GM23248 (cell line): ENCODE measurements around the gene CCDC157. TPM values are rescaled to one million over a fixed set of nuclear protein-coding genes. Genes with fewer than 3 reads are reported as not detected.

Experiments used
- DNase-seq: peaks from one replicate; pipeline ENCODE4 v3.0.0-alpha.2; 2015
- H2AFZ ChIP-seq: fragments of 200-600 bp; sonication (generic); 2 replicates; pipeline ENCODE4 v1.6.1; 2016; ENCODE audit warnings: antibody characterized with exemption
- H3F3A ChIP-seq: fragments of 200-600 bp; sonication (generic); 2 replicates; pipeline ENCODE4 v1.6.1; 2016; ENCODE audit warnings: mild to moderate bottlenecking, antibody characterized with exemption, mixed run types; ENCODE audit not compliant: insufficient read depth
- H3K27ac ChIP-seq: fragments of 200-600 bp; sonication (generic); 2 replicates; pipeline ENCODE4 v1.5.1; 2016; ENCODE audit warnings: mild to moderate bottlenecking
- H3K27me3 ChIP-seq: fragments of 200-600 bp; sonication (generic); replicated peaks from 2 replicates; pipeline ENCODE4 v1.6.1; 2016; ENCODE audit warnings: mild to moderate bottlenecking; ENCODE audit not compliant: insufficient read depth
- H3K36me3 ChIP-seq: fragments of 200-600 bp; sonication (generic); 2 replicates; pipeline ENCODE4 v1.6.1; 2016; ENCODE audit warnings: low read depth, mild to moderate bottlenecking
- H3K4me1 ChIP-seq: fragments of 200-600 bp; sonication (generic); 2 replicates; pipeline ENCODE4 v1.6.1; 2016; ENCODE audit warnings: mild to moderate bottlenecking; ENCODE audit not compliant: insufficient read depth
- H3K4me2 ChIP-seq: fragments of 200-600 bp; sonication (generic); one replicate; pipeline ENCODE4 v1.6.1; 2016; ENCODE audit warnings: mild to moderate bottlenecking; ENCODE audit not compliant: unreplicated experiment
- H3K4me3 ChIP-seq: fragments of 200-600 bp; sonication (generic); 2 replicates; pipeline ENCODE4 v1.5.1; 2016; ENCODE audit warnings: mild to moderate bottlenecking
- H3K79me2 ChIP-seq: fragments of 200-600 bp; sonication (generic); 2 replicates; pipeline ENCODE4 v1.6.1; 2016; ENCODE audit warnings: mild to moderate bottlenecking; ENCODE audit not compliant: insufficient read depth
- H3K9ac ChIP-seq: fragments of 200-600 bp; sonication (generic); 2 replicates; pipeline ENCODE4 v1.6.1; 2016; ENCODE audit warnings: mild to moderate bottlenecking
- H3K9me2 ChIP-seq: fragments of 200-600 bp; sonication (generic); 2 replicates; pipeline ENCODE4 v1.6.1; 2016; ENCODE audit warnings: mixed run types, mild to moderate bottlenecking, moderate library complexity; ENCODE audit not compliant: insufficient read depth
- H3K9me3 ChIP-seq: fragments of 200-600 bp; sonication (generic); one replicate; pipeline ENCODE4 v1.6.1; 2017; ENCODE audit warnings: low read depth
- H4K20me1 ChIP-seq: fragments of 200-600 bp; sonication (generic); 2 replicates; pipeline ENCODE4 v1.6.0; 2016; ENCODE audit not compliant: insufficient read depth
- EZH2 ChIP-seq: fragments of 200-600 bp; sonication (generic); IDR thresholded peaks from 2 replicates; pipeline ENCODE4 v1.6.1; 2018; ENCODE audit warnings: antibody characterized with exemption, mild to moderate bottlenecking; ENCODE audit not compliant: insufficient read depth, poor library complexity, severe bottlenecking
- EZH2phosphoT487 ChIP-seq: fragments of 200-600 bp; sonication (generic); IDR thresholded peaks from 2 replicates; pipeline ENCODE4 v1.6.1; 2018; ENCODE audit warnings: antibody characterized with exemption, moderate library complexity, mild to moderate bottlenecking, low read depth; ENCODE audit not compliant: insufficient read depth
- WGBS, 2 experiments: methylation state at CpG; one replicate each; pipeline ENCODE4 v1.1.6; 2015 to 2017; ENCODE audit warnings: low lambda C conversion rate in 2 of 2, low coverage in 1 of 2; ENCODE audit errors: missing lambda C conversion rate in 2 of 2; 5-methylcytosine and 5-hydroxymethylcytosine counted together
- in situ Hi-C: fragments of 300-500 bp; cut with MboI; formaldehyde crosslinking; loops from 2 replicates; pipeline ENCODE4 v1.15.0; 2020
- polyA plus RNA-seq: library from polyadenylated mRNA; unstranded; fragments of >200 nt; fragmentation: Nextera tagmentation; extraction: Ambion mirVana; gene quantifications from 2 replicates; pipeline ENCODE4 v1.2.1, GENCODE V29; 2016
- total RNA-seq: library from RNA; depleted of rRNA; stranded (reverse); fragments of >200 nt; shearing (Covaris generic); gene quantifications from 2 replicates; pipeline ENCODE4 v1.2.3, GENCODE V29; 2014

The CCDC157 gene
- total and polyA plus RNA-seq, 2 experiments from 2014 or later, result 2.7 to 5.0 TPM

DNA sequence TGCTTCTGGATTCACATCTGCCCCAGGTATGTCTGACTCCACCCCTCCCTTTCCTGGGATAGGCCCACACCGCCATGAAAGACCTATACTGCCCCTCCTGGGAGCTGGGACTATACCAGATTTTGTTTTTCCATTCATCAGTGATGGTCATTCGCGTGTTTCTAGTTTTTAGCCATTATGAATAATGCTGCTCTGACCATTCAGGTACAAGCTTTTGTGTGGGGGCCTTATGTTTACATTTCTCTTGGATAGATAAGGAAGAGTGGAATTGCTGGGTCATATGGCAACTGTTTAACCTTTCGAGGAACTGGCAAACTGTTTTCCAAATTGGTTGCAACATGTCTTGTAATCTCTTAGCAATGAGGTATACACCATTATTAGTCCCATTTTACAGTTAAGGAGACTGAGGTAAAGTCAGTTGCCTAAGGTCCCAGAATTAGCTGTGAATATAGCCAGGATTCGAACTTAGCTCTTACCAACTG lies 28.9 kb upstream of the CCDC157 start:
- Histone ChIP-seq H3K9ac (no peak overlapping the region), H3K27ac (no peak overlapping the region), H3K4me3 (no peak overlapping the region), H4K20me1 (no peaks in the 10 kb centered on the region), H3K27me3 (no peaks in the 10 kb centered on the region), H2AFZ (no peak overlapping the region), H3K9me2 (no peaks in the 10 kb centered on the region), H3K9me3 (no peaks in the 10 kb centered on the region), H3K79me2 (peaks cover 25% of the 10 kb centered on the region), H3K4me1 (peaks cover 18% of the 10 kb centered on the region), H3K4me2 (no peak overlapping the region), H3K36me3 (no peaks in the 10 kb centered on the region), H3F3A (peaks cover 39% of the 10 kb centered on the region)
- in situ Hi-C loops, result no loop called here
- whole genome bisulfite sequencing, 2 experiments, result 88 to 91% methylated on average over 5 of the region's 5 CpGs
- peak; percentile 25 for DNase-seq
- TF ChIP-seq EZH2phosphoT487 (no peak), EZH2 (no peak)

DNA sequence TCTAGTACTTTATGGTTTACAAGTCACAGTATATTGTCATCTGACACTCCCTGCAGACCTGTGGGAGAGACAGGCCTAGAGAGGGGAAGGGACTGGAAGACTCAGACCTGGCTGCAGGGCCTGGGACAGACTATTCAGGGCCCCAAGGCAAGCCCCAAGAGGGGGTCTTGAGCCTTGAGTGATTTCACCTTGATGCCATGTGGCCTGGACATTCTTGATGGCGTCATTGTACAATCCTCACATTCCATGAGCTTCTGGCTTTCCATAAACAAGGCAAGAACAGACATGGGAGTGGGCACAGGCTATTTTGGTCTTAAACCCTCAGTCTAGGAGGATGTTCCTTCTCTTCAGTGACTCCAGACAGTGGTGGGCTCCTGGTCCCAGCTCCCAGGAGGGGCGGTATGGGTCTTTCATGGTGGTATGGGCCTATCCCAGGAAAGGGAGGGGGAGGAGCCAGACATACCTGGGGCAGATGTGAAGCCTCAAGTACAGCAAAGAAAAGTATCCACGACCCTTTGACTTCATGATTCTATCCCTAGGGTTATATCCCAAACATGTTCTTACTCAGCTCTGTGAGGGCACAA lies 28.2 kb upstream of the CCDC157 start:
- 100% methylated on average over 3 of the region's 3 CpGs for WGBS, 2 experiments
- H3K4me1 ChIP-seq, result peaks cover 17% of the 10 kb centered on the region
- H2AFZ ChIP-seq, result no peak overlapping the region
- H3K36me3 ChIP-seq, result peaks cover 5% of the 10 kb centered on the region; the same call in 1 of the 2 replicates
- H3K4me3 ChIP-seq, result no peak overlapping the region
- no peaks in the 10 kb centered on the region for H3K9me2 ChIP-seq
- H4K20me1 ChIP-seq, result no peaks in the 10 kb centered on the region
- H3K4me2 ChIP-seq, result no peak overlapping the region
- TF ChIP-seq EZH2, result no peak
- no peak for TF ChIP-seq EZH2phosphoT487
- no peak for DNase-seq
- no peaks in the 10 kb centered on the region for H3K27me3 ChIP-seq
- H3K9ac ChIP-seq, result no peak overlapping the region
- H3K27ac ChIP-seq, result no peak overlapping the region
- H3F3A ChIP-seq, result peaks cover 43% of the 10 kb centered on the region
- in situ Hi-C loops, result no loop called here
- H3K79me2 ChIP-seq, result peaks cover 18% of the 10 kb centered on the region
- H3K9me3 ChIP-seq, result no peaks in the 10 kb centered on the region

- no peaks in the 10 kb centered on the region for H3K79me2 ChIP-seq
- DNase-seq, result no peak
- H3F3A ChIP-seq, result peaks cover 32% of the 10 kb centered on the region
- peaks cover 37% of the 10 kb centered on the region; the same call in 1 of the 2 replicates for H3K36me3 ChIP-seq
- H3K27ac ChIP-seq, result no peak overlapping the region
- no peak overlapping the region for H3K4me3 ChIP-seq
- no peaks in the 10 kb centered on the region for H3K9me3 ChIP-seq
- H3K4me1 ChIP-seq, result no peaks in the 10 kb centered on the region
- H3K27me3 ChIP-seq, result no peaks in the 10 kb centered on the region
- H3K9me2 ChIP-seq, result no peaks in the 10 kb centered on the region
- no peak overlapping the region for H3K9ac ChIP-seq
- 83 to 88% methylated on average over 5 of the region's 5 CpGs for WGBS, 2 experiments
- TF ChIP-seq EZH2 (no peak), EZH2phosphoT487 (no peak)
- no peak overlapping the region for H2AFZ ChIP-seq
- in situ Hi-C loops, result no loop called here
- no peaks in the 10 kb centered on the region for H4K20me1 ChIP-seq
- H3K4me2 ChIP-seq, result no peak overlapping the region
Measured at GRCh38 chr22:30332551-30332950, 24.3 kb upstream of the CCDC157 start.

- H3K4me3 ChIP-seq, result no peak overlapping the region
- H3K9ac ChIP-seq, result no peak overlapping the region
- in situ Hi-C loops, result no loop called here
- no peaks in the 10 kb centered on the region for H3K4me1 ChIP-seq
- no peaks in the 10 kb centered on the region for H3K27me3 ChIP-seq
- H3K36me3 ChIP-seq, result peaks cover 37% of the 10 kb centered on the region; the same call in 1 of the 2 replicates
- H3K9me3 ChIP-seq, result no peaks in the 10 kb centered on the region
- H3K4me2 ChIP-seq, result no peak overlapping the region
- H3F3A ChIP-seq, result peaks cover 26% of the 10 kb centered on the region
- TF ChIP-seq EZH2 (no peak), EZH2phosphoT487 (no peak)
- H2AFZ ChIP-seq, result no peak overlapping the region
- 98% methylated on average over 2 of the region's 2 CpGs for WGBS, 2 experiments
- no peaks in the 10 kb centered on the region for H4K20me1 ChIP-seq
- no peaks in the 10 kb centered on the region for H3K9me2 ChIP-seq
- no peak for DNase-seq
- H3K27ac ChIP-seq, result no peak overlapping the region
- no peaks in the 10 kb centered on the region for H3K79me2 ChIP-seq
Measured at GRCh38 chr22:30332994-30333706, 23.7 kb upstream of the CCDC157 start.
